GM10847 (cell line): ENCODE results near the gene TGM1.

Experiments
- POLR2A ChIP-seq: IDR thresholded peaks from 2 replicates; pipeline ENCODE4 v1.6.1; 2011; ENCODE audit not compliant: insufficient read length; ENCODE audit errors: extremely low read depth

Gene TGM1

DNA sequence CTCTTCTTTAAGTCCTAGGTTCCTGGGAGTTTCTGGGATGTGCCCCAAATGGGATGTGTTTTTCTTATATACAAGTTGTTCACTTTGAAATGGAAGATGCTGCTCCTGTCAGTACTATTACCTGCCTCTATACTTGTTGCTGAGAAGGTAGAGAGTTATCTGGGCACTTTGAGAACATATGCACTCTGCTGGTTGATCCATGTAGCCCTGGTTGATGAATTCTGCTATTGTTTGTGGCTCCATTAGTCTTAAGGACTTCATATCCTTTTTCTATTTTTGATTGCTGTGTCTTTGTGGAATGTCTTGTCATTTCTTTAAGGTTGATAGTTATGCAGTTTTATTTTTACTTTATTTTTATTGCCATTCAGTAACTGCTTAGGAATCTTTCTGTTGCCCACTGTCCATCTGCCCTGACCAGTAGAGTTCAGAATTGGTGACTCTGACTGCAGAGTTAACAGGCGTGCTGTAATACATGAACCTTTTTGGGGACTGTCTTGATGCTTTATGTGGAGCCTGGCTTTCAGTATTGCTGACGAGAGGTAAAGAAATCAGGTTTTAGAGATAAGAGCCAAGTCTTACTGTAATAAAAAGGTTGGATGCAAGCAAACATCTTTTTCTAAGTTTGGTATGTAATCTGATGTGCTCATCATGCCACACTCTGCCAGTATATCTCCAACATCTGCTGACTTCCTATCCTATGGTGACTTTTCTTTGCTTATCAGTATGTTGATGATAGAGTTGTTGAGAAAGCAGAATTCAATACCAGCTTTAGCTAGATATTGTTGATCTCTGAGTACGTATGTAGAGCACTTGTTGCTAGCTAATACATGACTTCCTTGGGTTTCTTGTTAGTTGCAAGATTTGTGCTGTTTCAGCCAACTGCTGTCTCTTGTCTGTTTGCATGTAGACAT lies 28.6 kb downstream of the TGM1 start:
- TF ChIP-seq POLR2A = no peak

DNA sequence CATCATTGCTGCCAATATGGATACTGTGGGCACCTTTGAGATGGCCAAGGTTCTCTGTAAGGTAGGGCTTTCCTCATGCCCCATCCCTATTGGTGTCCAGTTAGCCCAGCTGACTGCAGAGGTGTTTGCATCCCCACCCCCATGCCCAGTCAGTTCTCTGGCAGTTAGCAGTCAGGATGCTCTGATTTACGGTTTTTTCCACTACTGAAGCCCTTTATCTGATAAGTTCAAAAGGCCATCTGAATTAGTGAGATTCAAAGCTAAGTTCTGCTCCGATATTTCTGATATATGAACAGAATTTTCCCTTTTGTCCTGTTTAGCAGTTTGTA lies 29.5 kb downstream of the TGM1 start:
- TF ChIP-seq POLR2A = no peak

DNA sequence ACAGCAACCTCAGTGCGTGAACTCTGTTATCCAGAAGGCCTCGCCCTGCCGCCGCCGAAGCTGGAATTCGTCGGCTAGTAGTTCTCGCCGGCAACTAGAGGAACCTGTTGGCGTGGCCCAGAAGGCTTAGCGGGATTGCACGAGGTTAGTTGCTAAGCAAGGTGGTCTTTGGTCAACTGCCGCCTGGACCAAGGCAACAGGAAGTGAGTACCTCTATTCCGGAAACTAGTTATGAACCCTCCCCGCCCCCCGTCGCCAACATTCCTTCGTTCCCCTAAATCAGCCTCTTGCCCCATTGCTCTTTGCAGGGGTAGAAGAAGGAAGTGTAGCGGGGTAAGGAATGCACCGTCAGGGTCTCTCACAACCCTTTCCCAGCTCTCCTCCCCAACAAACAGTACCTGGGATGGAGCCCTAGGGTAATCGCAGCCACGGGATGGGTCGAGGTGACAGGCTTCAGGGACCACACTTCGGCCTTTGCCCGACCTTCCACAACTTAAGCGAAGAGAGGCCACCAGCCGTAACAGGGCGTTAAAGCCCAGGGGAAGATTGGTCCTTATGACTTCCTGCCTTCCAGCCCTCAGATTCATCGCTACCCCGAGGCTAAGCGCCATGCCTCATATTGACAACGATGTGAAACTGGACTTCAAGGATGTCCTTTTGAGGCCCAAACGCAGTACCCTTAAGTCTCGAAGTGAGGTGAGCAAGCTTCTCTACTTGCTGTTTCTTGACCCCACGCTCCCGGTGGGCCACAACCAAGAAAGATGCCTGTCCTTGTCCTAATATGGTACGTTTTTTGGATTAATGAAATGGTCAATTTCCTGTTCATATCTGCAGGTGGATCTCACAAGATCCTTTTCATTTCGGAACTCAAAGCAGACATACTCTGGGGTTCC lies 30.1 kb downstream of the TGM1 start, which contains the start of gene GMPR2:
Gene GMPR2 (plus strand): TSS at position 285 of the 893 bp plus-strand sequence. CDS start 325 bp downstream, at position 610.
- no peak for TF ChIP-seq POLR2A

DNA sequence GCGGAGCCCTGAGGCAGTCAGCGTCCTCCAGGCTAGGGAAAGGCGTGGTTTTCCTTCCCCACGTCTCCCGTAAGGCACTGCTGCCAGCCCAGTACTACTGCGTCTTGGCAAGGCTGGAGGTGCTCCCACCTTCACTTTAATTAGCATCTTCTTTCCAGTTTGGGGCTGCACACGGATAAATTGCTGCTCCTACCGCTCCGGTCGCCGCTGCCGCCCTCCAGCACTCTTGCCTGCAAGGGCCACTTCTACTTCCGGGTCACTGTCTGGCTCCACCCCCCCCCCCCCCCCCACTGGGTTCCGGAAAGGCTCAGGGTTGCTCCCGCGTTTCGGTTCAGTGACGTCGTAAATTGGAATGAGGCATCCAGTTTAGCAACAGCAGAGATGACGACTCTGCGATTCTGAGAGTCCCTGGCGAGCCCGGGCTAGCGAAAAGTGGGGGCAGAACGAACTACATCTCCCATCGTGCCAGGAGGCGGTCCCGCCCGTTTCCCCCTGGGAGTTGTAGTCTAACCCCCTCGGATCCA lies 30.8 kb downstream of the TGM1 start, which contains the start of gene NEDD8:
Gene NEDD8 (minus strand): TSS at position 247 of the 524 bp plus-strand sequence. CDS start 100 bp downstream, at position 147.
- no peak for TF ChIP-seq POLR2A

DNA sequence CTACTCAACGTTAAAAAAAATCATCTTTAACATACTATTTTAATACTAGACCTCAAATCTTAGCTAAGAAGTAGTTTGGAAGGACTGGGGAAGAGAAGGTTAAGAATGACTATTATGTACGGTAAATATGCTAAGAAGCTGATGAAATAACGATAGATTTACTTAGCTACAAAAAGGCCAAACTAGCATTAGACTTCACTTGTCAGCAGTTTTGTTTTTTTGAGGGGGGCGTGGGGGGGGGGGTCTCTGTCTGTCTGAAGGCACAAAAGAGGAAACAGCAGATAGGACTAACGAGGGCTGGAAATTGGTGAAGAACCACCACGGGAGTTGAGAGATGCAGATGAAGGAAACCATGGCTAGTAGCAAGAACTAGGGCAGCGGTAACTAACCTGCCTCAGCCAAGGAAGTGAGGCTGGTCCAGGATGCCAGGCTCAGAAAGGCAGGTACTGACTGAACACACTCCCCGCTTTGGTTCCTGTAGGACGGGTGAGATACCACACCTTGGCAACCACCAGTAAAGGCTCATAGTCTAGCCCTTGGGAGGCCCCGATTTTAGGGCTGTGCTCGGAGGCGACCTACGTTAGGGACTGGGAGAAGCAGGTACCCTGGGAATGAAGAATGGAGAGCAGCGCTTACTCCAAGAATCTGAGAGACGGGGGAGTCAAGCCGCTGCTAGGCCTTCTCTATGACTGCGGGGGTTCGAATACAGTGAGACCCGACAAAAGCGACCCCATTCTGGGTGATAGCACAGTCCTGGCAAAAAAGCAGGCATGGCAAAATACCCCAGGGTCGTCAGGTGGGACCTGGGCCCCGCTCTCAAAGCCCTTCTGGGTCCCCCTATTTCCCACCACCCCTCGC lies 31.5 kb downstream of the TGM1 start:
- no peak for TF ChIP-seq POLR2A

DNA sequence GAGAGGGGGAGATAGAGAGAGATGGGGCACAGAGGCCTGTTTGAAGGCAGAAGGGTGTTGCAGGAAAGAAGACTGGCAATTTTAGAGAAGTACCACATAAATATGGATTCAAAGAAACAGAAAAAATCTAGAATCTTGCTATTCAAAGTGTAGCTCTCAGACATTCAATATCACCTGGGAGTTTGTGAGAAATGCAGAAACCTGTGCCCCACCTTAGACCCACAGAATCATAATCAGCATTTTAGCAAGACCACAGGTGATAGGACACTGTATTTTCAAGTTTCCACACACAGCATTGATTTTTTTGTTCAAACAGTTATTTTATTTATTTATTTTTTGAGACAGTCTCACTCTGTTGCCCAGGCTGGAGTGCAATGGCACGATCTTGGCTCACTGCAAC lies 34.1 kb downstream of the TGM1 start:
- no peak for TF ChIP-seq POLR2A

- TF ChIP-seq POLR2A = no peak
These were observed 36.5 kb downstream of the TGM1 start for GRCh38 chr14:24226473-24226872.

DNA sequence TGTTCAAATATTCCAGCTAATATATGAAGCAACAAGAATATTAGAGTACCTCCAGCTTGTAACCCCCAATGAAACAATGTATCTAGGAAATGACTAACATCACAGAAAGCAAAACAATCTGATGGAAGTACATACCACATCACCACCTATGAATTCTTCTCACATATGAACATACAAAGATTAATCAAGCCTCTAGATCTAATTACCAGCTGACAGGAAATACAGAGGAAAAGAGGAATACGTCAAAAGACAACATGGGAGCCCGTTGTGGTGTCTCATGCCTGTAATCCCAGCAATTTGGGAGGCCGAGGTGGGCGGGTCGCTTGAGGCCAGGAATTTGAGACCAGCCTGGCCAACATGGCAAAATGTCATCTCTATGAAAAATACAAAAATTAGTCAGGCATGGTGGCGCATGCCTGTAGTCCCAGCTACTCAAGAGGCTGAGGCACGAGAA lies 38.3 kb downstream of the TGM1 start:
- no peak for TF ChIP-seq POLR2A

GRCh38 chr14:24219521-24219920 lies 43.5 kb downstream of the TGM1 start:
- no peak for TF ChIP-seq POLR2A

GRCh38 chr14:24219080-24219479 lies 43.9 kb downstream of the TGM1 start:
- TF ChIP-seq POLR2A = no peak

DNA sequence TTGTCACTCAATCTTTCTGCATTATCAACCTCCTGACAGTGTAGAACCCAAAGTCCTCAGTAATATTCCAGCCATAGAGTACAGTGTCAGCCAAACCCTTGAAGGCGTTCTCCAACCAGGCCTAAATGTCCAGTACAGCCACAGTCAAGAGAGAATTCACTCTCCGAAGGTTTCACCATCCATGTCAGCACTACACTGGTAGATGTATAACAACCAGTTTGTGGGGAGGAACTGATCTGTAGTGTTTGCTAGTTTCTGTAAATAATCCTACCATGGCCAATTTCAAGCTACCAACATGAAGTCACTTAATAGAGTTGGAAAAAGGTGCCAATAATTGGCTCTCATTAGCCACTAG lies 46.7 kb downstream of the TGM1 start:
- no peak for TF ChIP-seq POLR2A

- peak; percentile 79 for TF ChIP-seq POLR2A
These were observed 47.3 kb downstream of the TGM1 start, which contains the start of gene MDP1 for GRCh38 chr14:24215495-24216344. Gene MDP1 (minus strand): TSS chr14:24216066. CDS start chr14:24215955, 111 bp downstream.

DNA sequence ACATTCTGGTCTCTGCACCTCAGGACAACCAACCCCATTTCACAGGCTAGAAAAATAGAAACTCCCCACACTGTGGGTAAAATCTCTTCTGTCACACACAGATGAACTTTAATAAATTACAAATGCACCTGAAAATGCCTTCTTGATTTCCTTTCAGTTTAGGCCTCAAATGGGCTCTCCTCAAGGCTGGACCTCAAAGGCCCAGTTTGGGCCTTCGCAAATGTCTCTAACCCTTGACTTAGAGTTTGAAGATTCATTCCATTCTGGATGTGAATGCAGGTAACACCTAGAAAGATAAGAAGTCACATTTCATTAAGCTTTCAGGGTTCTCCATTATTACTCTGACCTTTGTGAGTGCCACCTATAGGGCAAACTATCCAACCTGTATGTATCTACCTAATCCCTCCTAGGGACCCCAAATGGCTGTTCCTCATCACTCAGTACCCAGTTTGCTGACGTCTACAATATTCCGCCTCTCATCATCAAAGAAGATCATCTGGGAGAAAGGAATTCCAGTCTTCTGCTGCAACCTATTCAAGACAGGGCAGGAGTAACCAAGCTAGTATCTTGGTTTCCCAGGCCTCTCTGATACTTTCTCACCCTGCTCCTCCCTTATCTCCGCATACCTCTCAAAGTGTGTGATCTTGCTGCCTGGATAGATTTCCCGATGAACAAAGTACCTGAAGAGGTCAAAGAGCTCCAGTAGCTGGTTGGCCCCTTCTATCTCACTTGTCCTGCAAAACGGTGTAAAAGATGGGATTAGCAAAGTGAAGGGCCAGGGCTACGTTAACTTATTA lies 48.9 kb downstream of the TGM1 start:
- TF ChIP-seq POLR2A = no peak
